Measurements from ENCODE around the gene TDRD9.

GRCh38 chr14:104082807-104083206, 154.6 kb downstream of the TDRD9 start:
- TF ChIP-seq POLR2AphosphoS5 (IDR thresholded peaks at IDR 0.05; ENCODE audit: low read depth) = no peak
- no peak for TF ChIP-seq CTCF (conservative IDR thresholded peaks at IDR 0.05; ENCODE audit: low read depth in 2 of 2)
- no peak for TF ChIP-seq CREB1 (CRISPR knock-in tag; IDR thresholded peaks at IDR 0.05; ENCODE audit: low read depth)
- no peak for TF ChIP-seq JUNB (IDR thresholded peaks at IDR 0.05; ENCODE audit: unreplicated experiment)
- TF ChIP-seq EZH2 (IDR thresholded peaks at IDR 0.05; ENCODE audit: low read depth, unreplicated experiment) = no peak
- no peak for TF ChIP-seq REST (IDR thresholded peaks at IDR 0.05; ENCODE audit: unreplicated experiment)
- no peak for TF ChIP-seq ETS1 (IDR thresholded peaks at IDR 0.05)
- no peak for TF ChIP-seq EZH2phosphoT487 (IDR thresholded peaks at IDR 0.05; ENCODE audit: unreplicated experiment)
- TF ChIP-seq STAT1 (IDR thresholded peaks at IDR 0.05; ENCODE audit: unreplicated experiment) = no peak
- no peak for TF ChIP-seq ZNF331 (CRISPR knock-in tag; IDR thresholded peaks at IDR 0.05; ENCODE audit: low read depth)
- no peak for TF ChIP-seq ZNF114 (CRISPR knock-in tag; IDR thresholded peaks at IDR 0.05)
- no peak for TF ChIP-seq NANOG (IDR thresholded peaks at IDR 0.05; ENCODE audit: borderline replicate concordance)

Measured in GM23338 (cell line).